Measurements from ENCODE around the gene TMEM11.
A peak's percentile ranks its signal among the peaks of the same experiment; 100 is the strongest.
"Not testable (repeated sequence)": the region's sequence is repeated elsewhere in the genome, so short reads cannot be mapped to it uniquely, and the experiment has no call there.

TMEM11 gene

GRCh38 chr17:21228845-21229244 is 14.9 kb upstream of the TMEM11 start:
- TF ChIP-seq, protein P1, sequence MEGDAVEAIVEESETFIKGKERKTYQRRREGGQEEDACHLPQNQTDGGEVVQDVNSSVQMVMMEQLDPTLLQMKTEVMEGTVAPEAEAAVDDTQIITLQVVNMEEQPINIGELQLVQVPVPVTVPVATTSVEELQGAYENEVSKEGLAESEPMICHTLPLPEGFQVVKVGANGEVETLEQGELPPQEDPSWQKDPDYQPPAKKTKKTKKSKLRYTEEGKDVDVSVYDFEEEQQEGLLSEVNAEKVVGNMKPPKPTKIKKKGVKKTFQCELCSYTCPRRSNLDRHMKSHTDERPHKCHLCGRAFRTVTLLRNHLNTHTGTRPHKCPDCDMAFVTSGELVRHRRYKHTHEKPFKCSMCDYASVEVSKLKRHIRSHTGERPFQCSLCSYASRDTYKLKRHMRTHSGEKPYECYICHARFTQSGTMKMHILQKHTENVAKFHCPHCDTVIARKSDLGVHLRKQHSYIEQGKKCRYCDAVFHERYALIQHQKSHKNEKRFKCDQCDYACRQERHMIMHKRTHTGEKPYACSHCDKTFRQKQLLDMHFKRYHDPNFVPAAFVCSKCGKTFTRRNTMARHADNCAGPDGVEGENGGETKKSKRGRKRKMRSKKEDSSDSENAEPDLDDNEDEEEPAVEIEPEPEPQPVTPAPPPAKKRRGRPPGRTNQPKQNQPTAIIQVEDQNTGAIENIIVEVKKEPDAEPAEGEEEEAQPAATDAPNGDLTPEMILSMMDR (IDR thresholded peaks at IDR 0.05; ENCODE audit: low read depth, low read length, missing control alignments) = no peak
- in situ Hi-C loops (cut with HindIII; ENCODE audit: low pct_ligation_motif_present, low sequenced_read_pairs) = no loop called here
- DNase-seq = no peak
- H3K36me3 ChIP-seq (replicated peaks) = no peaks in the 10 kb centered on the region
- H3K27me3 ChIP-seq (replicated peaks) = no peaks in the 10 kb centered on the region
- H3K27ac ChIP-seq = no peak overlapping the region
- H3K4me3 ChIP-seq (ENCODE audit: low read depth, low read length) = no peak overlapping the region

DNA sequence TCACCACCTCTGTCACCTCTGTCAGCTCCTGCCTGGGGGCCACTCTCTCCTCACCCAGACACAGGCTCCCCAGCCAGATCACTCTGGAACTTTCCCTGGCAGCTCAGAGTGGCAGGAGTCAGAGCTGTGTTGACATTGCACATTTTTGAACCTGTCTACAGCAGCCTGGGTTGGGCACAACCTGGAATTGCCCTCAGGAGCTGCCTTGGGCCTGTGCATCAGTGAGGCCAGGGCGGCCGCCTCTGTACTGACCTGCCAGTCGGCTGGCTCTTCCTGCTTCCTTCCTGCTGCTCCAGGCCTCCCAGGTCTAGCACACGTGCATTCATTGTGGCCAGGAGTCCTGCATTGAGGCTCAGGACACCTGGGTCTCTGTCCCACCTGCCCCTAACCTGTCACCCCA is 14.2 kb upstream of the TMEM11 start:
- Histone ChIP-seq H3K4me3 (ENCODE audit: low read depth, low read length) (no peak overlapping the region), H3K36me3 (replicated peaks) (no peaks in the 10 kb centered on the region), H3K27ac (no peak overlapping the region), H3K27me3 (replicated peaks) (no peaks in the 10 kb centered on the region)
- TF ChIP-seq, protein P1 (IDR thresholded peaks at IDR 0.05; ENCODE audit: low read depth, low read length, missing control alignments) = no peak
- in situ Hi-C loops (cut with HindIII; ENCODE audit: low pct_ligation_motif_present, low sequenced_read_pairs) = no loop called here
- no peak for DNase-seq

DNA sequence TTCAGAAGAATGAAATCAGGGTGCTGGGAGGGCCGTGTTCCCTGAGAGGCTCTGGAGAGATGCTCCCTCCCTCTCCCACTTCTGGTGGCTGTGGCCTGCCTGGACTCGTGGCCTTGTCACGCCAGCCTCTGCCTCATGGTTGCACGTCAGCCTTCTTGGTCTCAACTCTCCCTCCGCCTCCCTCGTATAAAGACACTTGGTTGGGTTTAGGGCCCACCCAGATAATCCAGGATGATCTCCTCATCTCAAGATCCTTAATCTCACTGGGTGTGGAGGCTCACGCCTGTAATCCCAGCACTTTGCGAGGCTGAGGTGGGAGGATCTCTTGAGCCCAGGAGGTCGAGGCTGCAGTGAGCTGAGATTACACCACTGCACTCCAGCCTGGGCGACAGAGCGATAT is 13.3 kb upstream of the TMEM11 start:
- H3K36me3 ChIP-seq (replicated peaks); H3K27me3 ChIP-seq (replicated peaks); H3K4me3 ChIP-seq (ENCODE audit: low read depth, low read length); H3K27ac ChIP-seq; DNase-seq; in situ Hi-C loops (cut with HindIII; ENCODE audit: low pct_ligation_motif_present, low sequenced_read_pairs): not testable (repeated sequence)

GRCh38 chr17:21223086-21223485 is 9.1 kb upstream of the TMEM11 start:
- in situ Hi-C loops (cut with HindIII; ENCODE audit: low pct_ligation_motif_present, low sequenced_read_pairs) = no loop called here
- DNase-seq = no peak
- Histone ChIP-seq H3K27me3 (replicated peaks) (no peaks in the 10 kb centered on the region), H3K4me3 (ENCODE audit: low read depth, low read length) (no peak overlapping the region), H3K27ac (no peak overlapping the region), H3K36me3 (replicated peaks) (peaks cover 6% of the 10 kb centered on the region)
- TF ChIP-seq, protein P1 (IDR thresholded peaks at IDR 0.05; ENCODE audit: low read depth, low read length, missing control alignments) = no peak

DNA sequence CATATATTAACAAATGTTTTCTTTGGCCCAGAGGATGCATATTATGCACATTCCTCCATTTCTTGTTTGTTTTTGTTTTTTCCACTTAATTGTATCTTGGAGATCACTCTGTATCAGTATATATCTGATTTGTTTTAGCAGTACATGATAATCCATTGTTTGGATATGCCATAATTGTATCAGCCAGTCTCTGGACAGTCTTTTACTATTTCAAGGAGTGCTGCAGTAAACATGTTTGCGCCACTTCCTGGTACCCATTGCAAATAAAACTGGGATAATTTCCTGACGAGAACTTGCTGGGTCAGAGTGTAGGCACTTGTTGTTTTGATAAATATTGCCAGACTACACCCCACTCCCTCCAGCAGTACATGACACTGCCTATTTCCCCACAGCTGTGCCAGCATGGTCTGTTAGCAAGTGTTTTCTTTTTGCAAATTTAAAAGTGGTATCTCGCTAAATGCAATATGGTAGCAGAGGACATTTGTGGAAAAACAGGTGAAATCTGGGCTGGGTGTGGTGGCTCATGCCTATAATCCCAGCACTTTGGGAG is 4.9 kb upstream of the TMEM11 start:
- Histone ChIP-seq H3K27me3 (replicated peaks) (no peaks in the 10 kb centered on the region), H3K4me3 (ENCODE audit: low read depth, low read length) (no peak overlapping the region), H3K27ac (no peak overlapping the region), H3K36me3 (replicated peaks) (peaks cover 6% of the 10 kb centered on the region)
- in situ Hi-C loops (cut with HindIII; ENCODE audit: low pct_ligation_motif_present, low sequenced_read_pairs) = no loop called here
- no peak for DNase-seq
- TF ChIP-seq, protein P1 (IDR thresholded peaks at IDR 0.05; ENCODE audit: low read depth, low read length, missing control alignments) = no peak

- TF ChIP-seq, protein P1 (IDR thresholded peaks at IDR 0.05; ENCODE audit: low read depth, low read length, missing control alignments) = peak; percentile 16
These were observed 4.1 kb upstream of the TMEM11 start for GRCh38 chr17:21218101-21218500.

More at GRCh38 chr17:21218101-21218500, 4.1 kb upstream of the TMEM11 start:
- H3K27me3 ChIP-seq (replicated peaks) = no peaks in the 10 kb centered on the region
- in situ Hi-C loops (cut with HindIII; ENCODE audit: low pct_ligation_motif_present, low sequenced_read_pairs) = no loop called here
- H3K27ac ChIP-seq = no peak overlapping the region
- H3K36me3 ChIP-seq (replicated peaks) = peaks cover 6% of the 10 kb centered on the region
- H3K4me3 ChIP-seq (ENCODE audit: low read depth, low read length) = no peak overlapping the region
- DNase-seq = peak; percentile 15
